A549 (cell line): ENCODE measurements around the gene SNU13. TPM values are rescaled to one million over a fixed set of nuclear protein-coding genes. Genes with fewer than 3 reads are reported as not detected.

Experiments
- ATAC-seq, 2 experiments: fragments of 200-7000 bp in 1 of 2; fragments of >200 bp in 1 of 2; cut with Nextera tagmentation in 1 of 2; cut with Tn5 transposase in 1 of 2; 3 replicates each; pipeline versions ENCODE4 v1.8.0 to v1.9.1; 2018 to 2020; ENCODE audit warnings: mild to moderate bottlenecking in 1 of 2, moderate library complexity in 1 of 2
- CTCF ChIA-PET: fragments of 300-600 bp; sonication (Branson Sonifier 250); formaldehyde crosslinking; extraction: SDS; loops from one replicate; lab custom pipeline; 2021; ENCODE audit warnings: antibody characterized with exemption, inconsistent platforms; lab: Yijun Ruan, JAX
- POLR2A ChIA-PET: fragments of 350-600 bp; formaldehyde crosslinking; extraction: SDS; loops from one replicate; lab custom pipeline; 2021; ENCODE audit warnings: antibody characterized with exemption, inconsistent platforms; lab: Yijun Ruan, JAX
- DNase-seq, 2 experiments: peaks; one replicate each; pipeline versions ENCODE4 v3.0.0 to v3.0.0-alpha.2; 2011 to 2016; ENCODE audit warnings: low read depth in 1 of 2, low spot score in 1 of 2
- FAIRE-seq: peaks from 2 replicates; lab custom pipeline; 2011; peaks lifted over from hg19 to GRCh38; lab: Jason Lieb, UNC
- H3K27ac ChIP-seq, 2 experiments: fragments of >200 bp; sonication (Bioruptor Twin); formaldehyde crosslinking; 3 replicates each; pipeline ENCODE4 v1.5.1; 2016 to 2017
- H3K4me1 ChIP-seq: fragments of >200 bp; sonication (Bioruptor Twin); formaldehyde crosslinking; 3 replicates; pipeline ENCODE4 v1.6.1; 2016
- H3K4me2 ChIP-seq: fragments of >200 bp; sonication (Bioruptor Twin); formaldehyde crosslinking; 3 replicates; pipeline ENCODE4 v1.6.1; 2016
- H3K4me3 ChIP-seq: fragments of >200 bp; sonication (Bioruptor Twin); formaldehyde crosslinking; 3 replicates; pipeline ENCODE4 v1.5.1; 2016
- H3K9me3 ChIP-seq: fragments of >200 bp; sonication (Bioruptor Twin); formaldehyde crosslinking; 3 replicates; pipeline ENCODE4 v1.6.1; 2016
- BHLHE40 ChIP-seq: IDR thresholded peaks from 2 replicates; pipeline ENCODE4 v1.6.1; 2012; ENCODE audit warnings: low read depth, low read length, inconsistent platforms
- CBX8 ChIP-seq: fragments of 200-600 bp; sonication (generic); IDR thresholded peaks from 2 replicates; pipeline ENCODE4 v1.6.1; 2016
- EHF ChIP-seq: fragments of 250-450 bp; sonication (Bioruptor Pico); IDR thresholded peaks from 2 replicates; pipeline ENCODE4 v1.5.0; 2020; ENCODE audit warnings: mild to moderate bottlenecking
- EHMT2 ChIP-seq: fragments of 200-600 bp; sonication (generic); IDR thresholded peaks from 2 replicates; pipeline ENCODE4 v1.6.1; 2016; ENCODE audit warnings: antibody characterized with exemption, low read depth, mild to moderate bottlenecking, moderate library complexity
- EP300 ChIP-seq, 2 experiments: fragments of >200 bp; sonication (Bioruptor Twin); formaldehyde crosslinking; IDR thresholded peaks; 2 replicates in 1 of 2; 3 replicates in 1 of 2; pipeline ENCODE4 v1.6.1; 2016 to 2017
- ESRRA ChIP-seq: fragments of 150-350 bp; IDR thresholded peaks from 2 replicates; pipeline ENCODE4 v1.6.1; 2014; ENCODE audit warnings: mild to moderate bottlenecking, low read length, borderline replicate concordance
- FOSL2 ChIP-seq, 2 experiments: fragments of 450-650 bp in 1 of 2; fragments of >200 bp in 1 of 2; sonication (Bioruptor Twin) in 1 of 2; formaldehyde crosslinking; IDR thresholded peaks; 2 replicates each; pipeline versions ENCODE4 v1.5.0 to v1.6.1; 2016 to 2020; ENCODE audit warnings: mild to moderate bottlenecking in 1 of 2, moderate library complexity in 1 of 2
- GATA3 ChIP-seq: IDR thresholded peaks from 2 replicates; pipeline ENCODE4 v1.6.1; 2012; ENCODE audit warnings: borderline replicate concordance
- HEYL ChIP-seq: fragments of 250-450 bp; sonication (Bioruptor Pico); IDR thresholded peaks from 2 replicates; pipeline ENCODE4 v1.8.0; 2021; ENCODE audit warnings: mild to moderate bottlenecking, moderate library complexity
- HOXB13 ChIP-seq: fragments of 250-450 bp; sonication (Bioruptor Pico); IDR thresholded peaks from 2 replicates; pipeline ENCODE4 v1.5.0; 2020; ENCODE audit warnings: low read depth, mild to moderate bottlenecking, moderate library complexity
- JUN ChIP-seq, 2 experiments: fragments of >200 bp; sonication (Bioruptor Twin); formaldehyde crosslinking; IDR thresholded peaks; 2 replicates in 1 of 2; 3 replicates in 1 of 2; pipeline ENCODE4 v1.6.1; 2016 to 2017
- NPAS2 ChIP-seq: fragments of 250-450 bp; sonication (Bioruptor Pico); IDR thresholded peaks from 2 replicates; pipeline ENCODE4 v1.8.0; 2022; ENCODE audit warnings: mild to moderate bottlenecking, moderate library complexity, borderline replicate concordance
- PHF8 ChIP-seq: fragments of 200-600 bp; sonication (generic); IDR thresholded peaks from 2 replicates; pipeline ENCODE4 v1.6.1; 2016; ENCODE audit warnings: low read depth, mild to moderate bottlenecking, antibody characterized with exemption, moderate library complexity, borderline replicate concordance
- POLR2AphosphoS2 ChIP-seq: conservative IDR thresholded peaks from 2 replicates; pipeline ENCODE4 v1.6.1; 2012; ENCODE audit warnings: low read length, improper control_type of control experiment, inconsistent platforms
- SMC3 ChIP-seq: fragments of >200 bp; sonication (Bioruptor Twin); formaldehyde crosslinking; IDR thresholded peaks from 3 replicates; pipeline ENCODE4 v1.6.1; 2018; ENCODE audit warnings: inconsistent platforms
- TFCP2L1 ChIP-seq: fragments of 250-450 bp; sonication (Bioruptor Pico); IDR thresholded peaks from 2 replicates; pipeline ENCODE4 v1.5.0; 2021; ENCODE audit warnings: mild to moderate bottlenecking
- WGBS: methylation state at CpG from one replicate; pipeline ENCODE4 v1.1.6; 2017; ENCODE audit errors: missing lambda C conversion rate; 5-methylcytosine and 5-hydroxymethylcytosine counted together
- polyA plus RNA-seq, 4 experiments: library from polyadenylated mRNA; depleted of rRNA in 3 of 4; stranded (reverse); fragments of >200 nt; fragmentation: RNase III in 1 of 4; extraction: RNeasy Plus Mini Kit Qiagen cat#74134 plus additional on column Dnase treatment in 1 of 4; gene quantifications; 2 replicates in 3 of 4; 3 replicates in 1 of 4; pipeline ENCODE4 v1.2.3, GENCODE V29; 2011 to 2017
- TF ChIP-seq, protein P1 (sequence below): fragments of >200 bp; sonication (Bioruptor Twin); formaldehyde crosslinking; IDR thresholded peaks from 3 replicates; pipeline ENCODE4 v1.6.1; 2016
- TF ChIP-seq, protein P2 (sequence below): fragments of 250-450 bp; sonication (Bioruptor Pico); IDR thresholded peaks from 2 replicates; pipeline ENCODE4 v1.5.0; 2021; ENCODE audit warnings: mild to moderate bottlenecking, moderate library complexity, borderline replicate concordance
- TF ChIP-seq, protein P3 (sequence below): fragments of >200 bp; sonication (Bioruptor Twin); formaldehyde crosslinking; IDR thresholded peaks from 2 replicates; pipeline ENCODE4 v1.6.1; 2016
- TF ChIP-seq, protein P4 (sequence below): fragments of 150-350 bp; IDR thresholded peaks from 2 replicates; pipeline ENCODE4 v1.6.1; 2014; ENCODE audit warnings: low read depth, mild to moderate bottlenecking, low read length
- TF ChIP-seq, protein P5 (sequence below): IDR thresholded peaks from 2 replicates; pipeline ENCODE4 v1.6.1; 2012; ENCODE audit warnings: low read depth, borderline replicate concordance

The SNU13 gene
- polyA plus RNA-seq, 2 of the 4 experiments (the other 2 are of a cell fraction): 92.2 to 118 TPM

DNA sequence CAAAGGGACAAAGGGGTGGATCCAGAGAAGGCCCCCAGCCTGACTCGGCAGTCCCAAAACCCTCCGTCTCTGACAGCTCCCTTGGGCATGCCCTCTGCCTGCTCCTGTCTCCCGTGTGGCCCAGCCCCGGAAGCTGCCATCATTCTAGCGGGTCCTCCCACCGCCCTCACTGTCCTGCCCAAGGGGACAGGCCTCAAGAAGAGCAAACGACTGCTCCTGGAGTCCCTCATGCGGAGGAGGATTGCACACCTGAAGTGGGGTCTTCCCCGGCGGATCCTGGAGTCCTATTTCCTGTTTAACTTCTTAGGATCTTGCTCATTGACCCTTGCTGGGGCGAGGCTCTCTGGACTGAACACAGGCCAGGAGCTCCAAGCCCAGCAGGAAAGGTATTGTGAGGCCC is 8.0 kb upstream of the SNU13 start:
- DNase-seq (no peak), ATAC-seq (peak; percentile 27 to 56; a peak in 4 of 6 replicates), FAIRE-seq (no peak)
- Histone ChIP-seq H3K4me1 (peaks cover 7% of the 10 kb centered on the region; the same call in 1 of the 3 replicates), H3K9me3 (no peaks in the 10 kb centered on the region), H3K4me3 (no peak overlapping the region), H3K4me2 (peak overlapping the region; percentile 66; the same call in 1 of the 3 replicates), H3K27ac (peak overlapping the region in 1 of 2 experiments; percentile 82; a peak in 4 of 6 replicates)
- no peak for TF ChIP-seq EP300 (IDR thresholded peaks at IDR 0.05)
- TF ChIP-seq POLR2AphosphoS2: no peak
- TF ChIP-seq HEYL (CRISPR knock-in tag): no peak
- no peak for TF ChIP-seq GATA3
- no peak for TF ChIP-seq HOXB13
- no peak for TF ChIP-seq ESRRA
- no peak for TF ChIP-seq BHLHE40
- no peak for TF ChIP-seq SMC3
- TF ChIP-seq, protein P1, sequence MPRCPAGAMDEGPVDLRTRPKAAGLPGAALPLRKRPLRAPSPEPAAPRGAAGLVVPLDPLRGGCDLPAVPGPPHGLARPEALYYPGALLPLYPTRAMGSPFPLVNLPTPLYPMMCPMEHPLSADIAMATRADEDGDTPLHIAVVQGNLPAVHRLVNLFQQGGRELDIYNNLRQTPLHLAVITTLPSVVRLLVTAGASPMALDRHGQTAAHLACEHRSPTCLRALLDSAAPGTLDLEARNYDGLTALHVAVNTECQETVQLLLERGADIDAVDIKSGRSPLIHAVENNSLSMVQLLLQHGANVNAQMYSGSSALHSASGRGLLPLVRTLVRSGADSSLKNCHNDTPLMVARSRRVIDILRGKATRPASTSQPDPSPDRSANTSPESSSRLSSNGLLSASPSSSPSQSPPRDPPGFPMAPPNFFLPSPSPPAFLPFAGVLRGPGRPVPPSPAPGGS: no peak
- TF ChIP-seq NPAS2 (CRISPR knock-in tag): no peak
- TF ChIP-seq, protein P2, sequence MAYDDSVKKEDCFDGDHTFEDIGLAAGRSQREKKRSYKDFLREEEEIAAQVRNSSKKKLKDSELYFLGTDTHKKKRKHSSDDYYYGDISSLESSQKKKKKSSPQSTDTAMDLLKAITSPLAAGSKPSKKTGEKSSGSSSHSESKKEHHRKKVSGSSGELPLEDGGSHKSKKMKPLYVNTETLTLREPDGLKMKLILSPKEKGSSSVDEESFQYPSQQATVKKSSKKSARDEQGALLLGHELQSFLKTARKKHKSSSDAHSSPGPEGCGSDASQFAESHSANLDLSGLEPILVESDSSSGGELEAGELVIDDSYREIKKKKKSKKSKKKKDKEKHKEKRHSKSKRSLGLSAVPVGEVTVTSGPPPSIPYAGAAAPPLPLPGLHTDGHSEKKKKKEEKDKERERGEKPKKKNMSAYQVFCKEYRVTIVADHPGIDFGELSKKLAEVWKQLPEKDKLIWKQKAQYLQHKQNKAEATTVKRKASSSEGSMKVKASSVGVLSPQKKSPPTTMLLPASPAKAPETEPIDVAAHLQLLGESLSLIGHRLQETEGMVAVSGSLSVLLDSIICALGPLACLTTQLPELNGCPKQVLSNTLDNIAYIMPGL (CRISPR knock-in tag): no peak
- no peak for TF ChIP-seq JUN (IDR thresholded peaks at IDR 0.05)
- TF ChIP-seq PHF8: no peak
- TF ChIP-seq, protein P3, sequence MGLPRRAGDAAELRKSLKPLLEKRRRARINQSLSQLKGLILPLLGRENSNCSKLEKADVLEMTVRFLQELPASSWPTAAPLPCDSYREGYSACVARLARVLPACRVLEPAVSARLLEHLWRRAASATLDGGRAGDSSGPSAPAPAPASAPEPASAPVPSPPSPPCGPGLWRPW: no peak
- TF ChIP-seq CBX8: no peak
- TF ChIP-seq, protein P4, sequence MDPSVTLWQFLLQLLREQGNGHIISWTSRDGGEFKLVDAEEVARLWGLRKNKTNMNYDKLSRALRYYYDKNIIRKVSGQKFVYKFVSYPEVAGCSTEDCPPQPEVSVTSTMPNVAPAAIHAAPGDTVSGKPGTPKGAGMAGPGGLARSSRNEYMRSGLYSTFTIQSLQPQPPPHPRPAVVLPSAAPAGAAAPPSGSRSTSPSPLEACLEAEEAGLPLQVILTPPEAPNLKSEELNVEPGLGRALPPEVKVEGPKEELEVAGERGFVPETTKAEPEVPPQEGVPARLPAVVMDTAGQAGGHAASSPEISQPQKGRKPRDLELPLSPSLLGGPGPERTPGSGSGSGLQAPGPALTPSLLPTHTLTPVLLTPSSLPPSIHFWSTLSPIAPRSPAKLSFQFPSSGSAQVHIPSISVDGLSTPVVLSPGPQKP: no peak
- no peak for TF ChIP-seq EHF
- no peak for TF ChIP-seq FOSL2 (IDR thresholded peaks at IDR 0.05)
- no peak for TF ChIP-seq FOSL2 (CRISPR knock-in tag; IDR thresholded peaks at IDR 0.05)
- CTCF ChIA-PET: interaction anchor here (0.7 to 6.6 kb wide), 70 partner anchors 10 to 747 kb away, joined by 3 to 81 read pairs (median 5); partner anchors contain the start of genes CCDC134, CENPM, POLR3H and SMIM45
- 63% methylated on average over 10 of the region's 11 CpGs for WGBS
- POLR2A ChIA-PET: interaction anchor here (1.0 to 1.7 kb wide), 4 partner anchors 8 to 250 kb away, joined by 3 to 7 read pairs (median 5); partner anchors contain the start of genes CCDC134, CENPM and SNU13

DNA sequence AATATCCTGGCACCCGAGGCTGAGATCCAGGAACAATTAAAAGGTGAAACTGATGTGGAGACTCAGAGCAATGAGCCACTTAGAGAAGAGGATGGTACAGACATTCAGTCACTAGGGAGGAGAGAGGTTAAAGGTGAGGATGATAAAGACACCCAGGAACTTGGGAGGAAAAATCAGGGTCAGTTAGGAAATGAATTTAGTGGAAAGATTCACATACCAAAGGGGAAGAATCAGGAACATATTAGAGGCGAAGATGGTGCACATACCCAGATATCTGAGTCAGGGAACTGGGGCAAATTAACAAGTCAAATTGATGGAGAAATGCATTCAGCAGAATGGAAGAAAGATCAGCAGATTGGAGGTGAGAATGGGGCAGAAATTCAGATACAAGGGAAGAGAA is 6.5 kb upstream of the SNU13 start:
- 79% methylated on average over 2 of the region's 2 CpGs for WGBS

More for the DNA sequence above, 6.5 kb upstream of the SNU13 start:
- DNase-seq (no peak), ATAC-seq (no peak)
- H3K9me3 ChIP-seq: no peaks in the 10 kb centered on the region
- H3K4me3 ChIP-seq: no peak overlapping the region
- TF ChIP-seq EHMT2: no peak
- TF ChIP-seq, protein P4: no peak
- TF ChIP-seq, protein P3: no peak
- TF ChIP-seq, protein P5, sequence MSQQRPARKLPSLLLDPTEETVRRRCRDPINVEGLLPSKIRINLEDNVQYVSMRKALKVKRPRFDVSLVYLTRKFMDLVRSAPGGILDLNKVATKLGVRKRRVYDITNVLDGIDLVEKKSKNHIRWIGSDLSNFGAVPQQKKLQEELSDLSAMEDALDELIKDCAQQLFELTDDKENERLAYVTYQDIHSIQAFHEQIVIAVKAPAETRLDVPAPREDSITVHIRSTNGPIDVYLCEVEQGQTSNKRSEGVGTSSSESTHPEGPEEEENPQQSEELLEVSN: no peak
- no peak for TF ChIP-seq TFCP2L1 (CRISPR knock-in tag)
- TF ChIP-seq, all 56 proteins: peak for 0
- Histone ChIP-seq H3K27ac (no peak overlapping the region), H3K4me1 (peaks cover 7% of the 10 kb centered on the region; the same call in 1 of the 3 replicates), H3K4me2 (no peak overlapping the region)
- no peak for FAIRE-seq
- ChIA-PET POLR2A (no interaction called here), CTCF (interaction anchor here (0.9 to 3.5 kb wide), 2 partner anchors 8 to 28 kb away, joined by 4 to 33 read pairs; partner anchors contain the start of gene SNU13)
